ENCODE measurements around the gene BRD7.

DNA sequence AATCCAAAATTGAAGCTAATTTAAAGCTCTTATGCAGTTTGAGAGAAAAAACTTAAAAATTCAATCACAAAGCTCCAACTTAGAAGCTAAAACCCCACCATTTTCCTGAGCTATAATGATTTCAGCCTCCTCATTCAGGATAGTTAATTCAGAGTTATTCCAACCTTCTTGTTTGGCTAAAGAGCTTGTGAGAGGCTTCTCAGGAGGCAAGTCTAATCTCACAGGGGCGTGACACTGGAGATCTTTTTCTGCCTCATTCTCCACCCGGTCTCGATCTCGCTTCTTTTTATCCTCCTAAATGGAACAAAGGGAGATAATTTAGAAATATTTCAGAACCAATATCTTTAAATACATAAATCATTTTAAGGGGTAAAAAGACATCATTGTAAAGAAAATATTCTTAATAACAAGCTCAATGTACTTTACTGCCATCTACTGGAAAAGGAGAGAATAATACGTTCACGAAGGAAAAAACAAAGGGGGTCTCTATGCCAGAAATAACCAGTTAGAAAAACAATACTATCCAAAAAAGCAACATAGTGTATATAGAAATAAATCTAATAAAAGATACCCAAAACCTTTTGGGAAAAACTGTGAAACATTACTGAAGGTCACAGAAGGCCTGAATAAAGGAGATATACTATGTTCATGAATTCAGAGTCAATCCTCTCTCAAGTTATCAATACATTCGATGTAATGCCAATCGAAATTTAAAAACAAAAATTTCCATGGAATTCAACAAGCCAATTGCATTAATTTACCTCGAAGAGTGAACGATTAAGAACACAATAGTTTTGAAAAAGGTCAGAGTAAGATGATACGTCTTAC, 13.9 kb downstream of the BRD7 start:
- TF ChIP-seq JUND (IDR thresholded peaks at IDR 0.05) = no peak
- no peak for TF ChIP-seq HNF4G (IDR thresholded peaks at IDR 0.05)
- TF ChIP-seq, protein P1, sequence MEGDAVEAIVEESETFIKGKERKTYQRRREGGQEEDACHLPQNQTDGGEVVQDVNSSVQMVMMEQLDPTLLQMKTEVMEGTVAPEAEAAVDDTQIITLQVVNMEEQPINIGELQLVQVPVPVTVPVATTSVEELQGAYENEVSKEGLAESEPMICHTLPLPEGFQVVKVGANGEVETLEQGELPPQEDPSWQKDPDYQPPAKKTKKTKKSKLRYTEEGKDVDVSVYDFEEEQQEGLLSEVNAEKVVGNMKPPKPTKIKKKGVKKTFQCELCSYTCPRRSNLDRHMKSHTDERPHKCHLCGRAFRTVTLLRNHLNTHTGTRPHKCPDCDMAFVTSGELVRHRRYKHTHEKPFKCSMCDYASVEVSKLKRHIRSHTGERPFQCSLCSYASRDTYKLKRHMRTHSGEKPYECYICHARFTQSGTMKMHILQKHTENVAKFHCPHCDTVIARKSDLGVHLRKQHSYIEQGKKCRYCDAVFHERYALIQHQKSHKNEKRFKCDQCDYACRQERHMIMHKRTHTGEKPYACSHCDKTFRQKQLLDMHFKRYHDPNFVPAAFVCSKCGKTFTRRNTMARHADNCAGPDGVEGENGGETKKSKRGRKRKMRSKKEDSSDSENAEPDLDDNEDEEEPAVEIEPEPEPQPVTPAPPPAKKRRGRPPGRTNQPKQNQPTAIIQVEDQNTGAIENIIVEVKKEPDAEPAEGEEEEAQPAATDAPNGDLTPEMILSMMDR (IDR thresholded peaks at IDR 0.05; ENCODE audit: low read depth, low read length, missing input control) = peak; percentile 43
- TF ChIP-seq GABPA (IDR thresholded peaks at IDR 0.05 in 1 of 2, conservative IDR thresholded peaks at IDR 0.05 in 1 of 2) = no peak
- TF ChIP-seq, protein P2, sequence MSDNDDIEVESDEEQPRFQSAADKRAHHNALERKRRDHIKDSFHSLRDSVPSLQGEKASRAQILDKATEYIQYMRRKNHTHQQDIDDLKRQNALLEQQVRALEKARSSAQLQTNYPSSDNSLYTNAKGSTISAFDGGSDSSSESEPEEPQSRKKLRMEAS (IDR thresholded peaks at IDR 0.05) = no peak
- no peak for TF ChIP-seq RXRA (IDR thresholded peaks at IDR 0.05)
- TF ChIP-seq, protein P3, sequence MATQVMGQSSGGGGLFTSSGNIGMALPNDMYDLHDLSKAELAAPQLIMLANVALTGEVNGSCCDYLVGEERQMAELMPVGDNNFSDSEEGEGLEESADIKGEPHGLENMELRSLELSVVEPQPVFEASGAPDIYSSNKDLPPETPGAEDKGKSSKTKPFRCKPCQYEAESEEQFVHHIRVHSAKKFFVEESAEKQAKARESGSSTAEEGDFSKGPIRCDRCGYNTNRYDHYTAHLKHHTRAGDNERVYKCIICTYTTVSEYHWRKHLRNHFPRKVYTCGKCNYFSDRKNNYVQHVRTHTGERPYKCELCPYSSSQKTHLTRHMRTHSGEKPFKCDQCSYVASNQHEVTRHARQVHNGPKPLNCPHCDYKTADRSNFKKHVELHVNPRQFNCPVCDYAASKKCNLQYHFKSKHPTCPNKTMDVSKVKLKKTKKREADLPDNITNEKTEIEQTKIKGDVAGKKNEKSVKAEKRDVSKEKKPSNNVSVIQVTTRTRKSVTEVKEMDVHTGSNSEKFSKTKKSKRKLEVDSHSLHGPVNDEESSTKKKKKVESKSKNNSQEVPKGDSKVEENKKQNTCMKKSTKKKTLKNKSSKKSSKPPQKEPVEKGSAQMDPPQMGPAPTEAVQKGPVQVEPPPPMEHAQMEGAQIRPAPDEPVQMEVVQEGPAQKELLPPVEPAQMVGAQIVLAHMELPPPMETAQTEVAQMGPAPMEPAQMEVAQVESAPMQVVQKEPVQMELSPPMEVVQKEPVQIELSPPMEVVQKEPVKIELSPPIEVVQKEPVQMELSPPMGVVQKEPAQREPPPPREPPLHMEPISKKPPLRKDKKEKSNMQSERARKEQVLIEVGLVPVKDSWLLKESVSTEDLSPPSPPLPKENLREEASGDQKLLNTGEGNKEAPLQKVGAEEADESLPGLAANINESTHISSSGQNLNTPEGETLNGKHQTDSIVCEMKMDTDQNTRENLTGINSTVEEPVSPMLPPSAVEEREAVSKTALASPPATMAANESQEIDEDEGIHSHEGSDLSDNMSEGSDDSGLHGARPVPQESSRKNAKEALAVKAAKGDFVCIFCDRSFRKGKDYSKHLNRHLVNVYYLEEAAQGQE (IDR thresholded peaks at IDR 0.05) = no peak
- TF ChIP-seq YY1 (IDR thresholded peaks at IDR 0.05) = no peak
- TF ChIP-seq EGR1 (IDR thresholded peaks at IDR 0.05; ENCODE audit: low read depth in 2 of 2) = no peak
- TF ChIP-seq TAF1 (conservative IDR thresholded peaks at IDR 0.05) = no peak
- TF ChIP-seq, protein P4, sequence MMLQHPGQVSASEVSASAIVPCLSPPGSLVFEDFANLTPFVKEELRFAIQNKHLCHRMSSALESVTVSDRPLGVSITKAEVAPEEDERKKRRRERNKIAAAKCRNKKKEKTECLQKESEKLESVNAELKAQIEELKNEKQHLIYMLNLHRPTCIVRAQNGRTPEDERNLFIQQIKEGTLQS (IDR thresholded peaks at IDR 0.05) = no peak

All from liver (tissue), 3 donors.